GM12874 (cell line): ENCODE measurements around the gene CRTC3.

Experiments
- CTCF ChIP-seq: IDR thresholded peaks from 2 replicates; pipeline ENCODE4 v1.5.1; 2011; ENCODE audit warnings: low read depth, mild to moderate bottlenecking, control low read depth, low read length, moderate library complexity; ENCODE audit not compliant: insufficient read depth

Gene CRTC3

GRCh38 chr15:90570643-90571042 lies 40.9 kb downstream of the CRTC3 start:
- TF ChIP-seq CTCF: no peak

GRCh38 chr15:90571063-90571541 lies 41.4 kb downstream of the CRTC3 start:
- TF ChIP-seq CTCF: no peak

- no peak for TF ChIP-seq CTCF
These were observed 43.2 kb downstream of the CRTC3 start for GRCh38 chr15:90572893-90573292.

- TF ChIP-seq CTCF: no peak
These were observed 47.1 kb downstream of the CRTC3 start for GRCh38 chr15:90576711-90577389.

- TF ChIP-seq CTCF: no peak
These were observed 49.5 kb downstream of the CRTC3 start for GRCh38 chr15:90579213-90579612.

- no peak for TF ChIP-seq CTCF
These were observed 50.4 kb downstream of the CRTC3 start for GRCh38 chr15:90580099-90580498.

- no peak for TF ChIP-seq CTCF
These were observed 50.8 kb downstream of the CRTC3 start for GRCh38 chr15:90580541-90580940.
